Germinal center (tissue), 1 donor: ENCODE data around the gene NECAB3.

Experiments
- DNase-seq: peaks from one replicate; pipeline ENCODE4 v3.0.0; 2012; ENCODE audit warnings: mixed read lengths, low spot score

The NECAB3 gene

GRCh38 chr20:33663161-33664084 is 10.8 kb downstream of the NECAB3 start:
- DNase-seq: peak; percentile 88

GRCh38 chr20:33662172-33662571 is 12.1 kb downstream of the NECAB3 start, which contains the start of gene C20orf144:
TSS of gene C20orf144 (plus strand) at chr20:33662327. CDS start at chr20:33662346, 19 bp downstream.
- DNase-seq: no peak

- no peak for DNase-seq
These were observed 13.6 kb downstream of the NECAB3 start for GRCh38 chr20:33660685-33661058.

- no peak for DNase-seq
These were observed 14.1 kb downstream of the NECAB3 start for GRCh38 chr20:33660035-33660684.

GRCh38 chr20:33659341-33660034 is 14.7 kb downstream of the NECAB3 start:
- no peak for DNase-seq

GRCh38 chr20:33658929-33659328 is 15.3 kb downstream of the NECAB3 start:
- DNase-seq: no peak

- no peak for DNase-seq
These were observed 15.7 kb downstream of the NECAB3 start for GRCh38 chr20:33658510-33658909.

GRCh38 chr20:33657704-33658095 is 16.5 kb downstream of the NECAB3 start:
- DNase-seq: no peak

- DNase-seq: no peak
These were observed 17.2 kb downstream of the NECAB3 start for GRCh38 chr20:33656783-33657703.

GRCh38 chr20:33656010-33656782 is 18.0 kb downstream of the NECAB3 start:
- DNase-seq: no peak

GRCh38 chr20:33655164-33655563 is 19.1 kb downstream of the NECAB3 start:
- no peak for DNase-seq

- DNase-seq: no peak
These were observed 19.5 kb downstream of the NECAB3 start for GRCh38 chr20:33654680-33655161.

GRCh38 chr20:33653900-33654596 is 20.2 kb downstream of the NECAB3 start:
- no peak for DNase-seq

GRCh38 chr20:33653218-33653899 is 20.9 kb downstream of the NECAB3 start:
- peak; percentile 72 for DNase-seq

- no peak for DNase-seq
These were observed 22.6 kb downstream of the NECAB3 start for GRCh38 chr20:33651562-33652048.

- no peak for DNase-seq
These were observed 23.3 kb downstream of the NECAB3 start for GRCh38 chr20:33650753-33651561.

- DNase-seq: no peak
These were observed 24.0 kb downstream of the NECAB3 start for GRCh38 chr20:33650111-33650752.

- no peak for DNase-seq
These were observed 25.0 kb downstream of the NECAB3 start for GRCh38 chr20:33649201-33649681.
